ENCODE results near the gene MAPK7. TPM values are rescaled to one million over a fixed set of nuclear protein-coding genes. Genes with fewer than 3 reads are reported as not detected.

Gene MAPK7
- total RNA-seq, 1 experiment from 2014 or later, result 23.3 TPM

DNA sequence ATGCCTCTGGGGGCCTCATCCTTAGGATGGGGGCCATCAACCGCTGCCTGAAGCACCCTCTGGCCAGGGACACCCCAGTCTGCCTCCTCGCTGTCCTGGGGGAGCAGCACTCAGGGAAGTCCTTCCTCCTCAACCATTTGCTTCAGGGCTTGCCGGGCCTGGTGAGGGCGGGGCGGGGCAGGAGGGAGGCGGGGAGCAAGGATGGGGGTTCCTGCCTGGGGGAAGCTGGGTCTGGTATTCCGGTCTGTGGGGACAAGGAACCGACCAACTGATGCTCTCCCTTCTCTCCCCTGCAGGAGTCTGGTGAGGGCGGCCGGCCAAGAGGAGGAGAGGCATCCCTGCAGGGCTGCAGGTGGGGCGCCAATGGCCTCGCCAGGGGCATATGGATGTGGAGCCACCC, 34.7 kb downstream of the MAPK7 start:
- H4K20me1 ChIP-seq (ENCODE audit: insufficient read depth), result no peaks in the 10 kb centered on the region
- intact Hi-C loops (cut with micrococcal nuclease; ENCODE audit: unreplicated experiment), result no loop called here
- no peaks in the 10 kb centered on the region for H3K79me2 ChIP-seq (ENCODE audit: low read depth)
- H3F3A ChIP-seq (ENCODE audit: insufficient read depth, low read depth), result 0 out of 2 replicates have a peak, but pooled peaks cover 8% of the 10 kb centered on the region
- H3K4me1 ChIP-seq (replicated peaks; ENCODE audit: insufficient read depth), result no peaks in the 10 kb centered on the region; the same call in 1 of the 2 replicates
- H3K27me3 ChIP-seq (ENCODE audit: insufficient read depth, low read depth), result no peaks in the 10 kb centered on the region
- BruUV-seq (replicated peaks), result no TSS peak
- CTCF ChIA-PET, result no interaction called here
- no peaks in the 10 kb centered on the region for H3K9me3 ChIP-seq (ENCODE audit: insufficient read depth, low read depth)
- POLR2A ChIA-PET (ENCODE audit: unreplicated experiment), result no interaction called here
- TF ChIP-seq CTCF (conservative IDR thresholded peaks at IDR 0.05) (no peak), EZH2 (IDR thresholded peaks at IDR 0.05; ENCODE audit: low read depth) (no peak)
- H3K9me2 ChIP-seq (ENCODE audit: insufficient read depth), result no peaks in the 10 kb centered on the region
- no peak overlapping the region for H3K4me3 ChIP-seq
- no peak overlapping the region for H2AFZ ChIP-seq
- no peak for DNase-seq
- H3K27ac ChIP-seq, result no peak overlapping the region
- no peak overlapping the region for H3K4me2 ChIP-seq
- H3K36me3 ChIP-seq (ENCODE audit: low read depth), result no peaks in the 10 kb centered on the region

DNA sequence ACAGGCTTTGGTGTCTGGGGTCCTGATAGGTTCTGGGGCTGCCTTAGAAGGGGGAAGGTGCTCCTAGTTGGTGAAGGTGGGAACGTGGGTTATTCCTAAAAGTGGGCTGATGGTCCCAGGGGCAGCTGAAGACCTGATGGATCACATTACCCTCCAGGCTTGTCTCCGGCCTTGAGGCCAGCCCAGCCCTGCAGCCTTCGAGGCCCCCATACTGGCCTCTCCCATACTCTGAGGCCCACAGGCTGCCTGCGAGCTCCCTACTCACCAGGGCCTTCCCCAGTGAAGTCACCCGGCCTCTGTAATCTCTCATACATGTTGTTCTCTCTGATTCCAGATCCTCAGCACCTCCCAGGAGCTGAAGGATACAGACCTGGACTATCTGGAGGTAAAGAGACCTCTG, 35.5 kb downstream of the MAPK7 start:
- H3F3A ChIP-seq (ENCODE audit: insufficient read depth, low read depth), result 0 out of 2 replicates have a peak, but pooled peaks cover 8% of the 10 kb centered on the region
- TF ChIP-seq EZH2 (IDR thresholded peaks at IDR 0.05; ENCODE audit: low read depth) (no peak), CTCF (conservative IDR thresholded peaks at IDR 0.05) (no peak)
- H3K36me3 ChIP-seq (ENCODE audit: low read depth), result no peaks in the 10 kb centered on the region
- no peak overlapping the region for H2AFZ ChIP-seq
- intact Hi-C loops (cut with micrococcal nuclease; ENCODE audit: unreplicated experiment), result no loop called here
- no peaks in the 10 kb centered on the region for H3K27me3 ChIP-seq (ENCODE audit: insufficient read depth, low read depth)
- H3K4me2 ChIP-seq, result no peak overlapping the region
- no peaks in the 10 kb centered on the region; the same call in 1 of the 2 replicates for H3K4me1 ChIP-seq (replicated peaks; ENCODE audit: insufficient read depth)
- no peaks in the 10 kb centered on the region for H4K20me1 ChIP-seq (ENCODE audit: insufficient read depth)
- H3K9me2 ChIP-seq (ENCODE audit: insufficient read depth), result no peaks in the 10 kb centered on the region
- H3K79me2 ChIP-seq (ENCODE audit: low read depth), result no peaks in the 10 kb centered on the region
- DNase-seq, result no peak
- H3K4me3 ChIP-seq, result no peak overlapping the region
- no peaks in the 10 kb centered on the region for H3K9me3 ChIP-seq (ENCODE audit: insufficient read depth, low read depth)
- CTCF ChIA-PET, result interaction anchor here (0.6 kb wide), 1 partner anchor 284 kb away, joined by 4 read pairs; no protein-coding TSS in a partner anchor
- no TSS peak for BruUV-seq (replicated peaks)
- POLR2A ChIA-PET (ENCODE audit: unreplicated experiment), result no interaction called here
- H3K27ac ChIP-seq, result no peak overlapping the region

GRCh38 chr17:19414396-19415280, 36.3 kb downstream of the MAPK7 start:
- H3K4me3 ChIP-seq, result no peak overlapping the region
- no peak for DNase-seq
- H3K27ac ChIP-seq, result no peak overlapping the region
- CTCF ChIA-PET, result no interaction called here
- H3K9me2 ChIP-seq (ENCODE audit: insufficient read depth), result no peaks in the 10 kb centered on the region
- no peaks in the 10 kb centered on the region for H3K27me3 ChIP-seq (ENCODE audit: insufficient read depth, low read depth)
- POLR2A ChIA-PET (ENCODE audit: unreplicated experiment), result no interaction called here
- no peaks in the 10 kb centered on the region for H3K36me3 ChIP-seq (ENCODE audit: low read depth)
- no TSS peak for BruUV-seq (replicated peaks)
- TF ChIP-seq EZH2 (IDR thresholded peaks at IDR 0.05; ENCODE audit: low read depth) (no peak), CTCF (conservative IDR thresholded peaks at IDR 0.05) (no peak)
- no peaks in the 10 kb centered on the region for H3K79me2 ChIP-seq (ENCODE audit: low read depth)
- H3K4me2 ChIP-seq, result no peak overlapping the region
- 0 out of 2 replicates have a peak, but pooled peaks cover 3% of the 10 kb centered on the region for H3F3A ChIP-seq (ENCODE audit: insufficient read depth, low read depth)
- no peaks in the 10 kb centered on the region for H4K20me1 ChIP-seq (ENCODE audit: insufficient read depth)
- H3K4me1 ChIP-seq (replicated peaks; ENCODE audit: insufficient read depth), result no peaks in the 10 kb centered on the region; the same call in 1 of the 2 replicates
- H2AFZ ChIP-seq, result no peak overlapping the region
- H3K9me3 ChIP-seq (ENCODE audit: insufficient read depth, low read depth), result no peaks in the 10 kb centered on the region
- intact Hi-C loops (cut with micrococcal nuclease; ENCODE audit: unreplicated experiment), result no loop called here
